ENCODE measurements around the gene PCCA.

PCCA gene

DNA sequence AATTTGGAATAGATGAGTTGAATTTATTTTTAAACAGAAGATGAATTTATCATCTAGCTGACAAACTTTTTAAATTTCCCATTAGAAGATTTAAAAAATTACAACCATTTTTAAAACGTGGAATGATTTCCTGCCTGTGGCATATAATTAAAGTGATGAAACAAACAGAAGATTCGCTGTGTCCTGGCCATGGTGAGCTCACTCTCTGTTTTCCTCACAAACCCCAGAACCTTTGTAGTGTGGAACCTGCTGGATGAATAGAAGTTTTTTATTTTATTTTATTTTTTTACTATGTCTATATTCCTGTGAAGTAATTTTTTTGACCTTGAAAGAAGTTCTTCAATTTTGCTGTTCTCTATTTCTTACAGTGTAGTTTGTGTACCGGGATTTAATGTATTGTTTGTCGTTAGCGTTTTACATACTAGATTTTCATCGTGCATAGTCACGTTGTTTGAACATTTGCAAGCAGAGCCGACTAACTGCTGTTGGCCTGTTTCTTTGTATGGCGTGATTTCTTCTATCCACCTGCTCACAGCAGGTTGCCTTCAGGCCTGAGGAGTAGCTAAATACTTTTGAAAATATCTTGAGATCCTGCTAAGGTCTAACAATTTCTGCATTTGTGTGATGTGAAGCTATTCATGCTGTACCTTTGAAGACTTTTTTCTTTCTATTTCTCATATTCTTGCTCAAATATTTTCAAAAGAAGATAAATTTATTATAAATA, 350.5 kb downstream of the PCCA start:
- no peak for DNase-seq

DNA sequence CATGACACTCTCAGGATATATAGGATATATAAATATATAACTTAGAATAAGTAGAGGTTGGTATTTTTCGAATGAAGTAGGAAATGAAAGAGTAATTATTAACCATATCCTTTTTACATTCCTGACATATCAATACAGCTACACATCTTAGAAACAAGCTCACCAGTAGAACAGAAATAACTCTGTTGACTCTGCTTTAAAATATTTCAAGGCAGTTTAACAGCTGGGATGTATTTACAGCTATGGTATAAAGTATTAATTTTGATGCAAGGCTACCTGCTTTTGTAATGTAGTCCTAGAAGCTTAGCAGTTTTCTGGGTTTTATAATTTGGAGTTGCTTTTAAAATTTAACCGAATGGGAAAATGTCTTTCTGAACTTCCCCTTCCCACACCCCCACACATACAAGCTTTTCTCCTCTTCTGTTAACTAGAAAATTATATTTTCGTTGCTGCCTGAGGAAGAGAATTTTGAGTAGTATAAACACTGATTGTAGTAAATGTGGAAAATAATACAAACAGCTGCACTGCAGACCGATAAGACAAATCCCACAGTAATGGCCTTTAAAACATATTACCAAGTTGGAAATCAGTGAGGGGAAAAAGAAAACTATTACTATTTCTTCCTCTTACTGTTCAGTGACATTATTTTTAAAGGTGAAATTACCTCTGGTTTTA, 352.0 kb downstream of the PCCA start:
- no peak for DNase-seq

DNA sequence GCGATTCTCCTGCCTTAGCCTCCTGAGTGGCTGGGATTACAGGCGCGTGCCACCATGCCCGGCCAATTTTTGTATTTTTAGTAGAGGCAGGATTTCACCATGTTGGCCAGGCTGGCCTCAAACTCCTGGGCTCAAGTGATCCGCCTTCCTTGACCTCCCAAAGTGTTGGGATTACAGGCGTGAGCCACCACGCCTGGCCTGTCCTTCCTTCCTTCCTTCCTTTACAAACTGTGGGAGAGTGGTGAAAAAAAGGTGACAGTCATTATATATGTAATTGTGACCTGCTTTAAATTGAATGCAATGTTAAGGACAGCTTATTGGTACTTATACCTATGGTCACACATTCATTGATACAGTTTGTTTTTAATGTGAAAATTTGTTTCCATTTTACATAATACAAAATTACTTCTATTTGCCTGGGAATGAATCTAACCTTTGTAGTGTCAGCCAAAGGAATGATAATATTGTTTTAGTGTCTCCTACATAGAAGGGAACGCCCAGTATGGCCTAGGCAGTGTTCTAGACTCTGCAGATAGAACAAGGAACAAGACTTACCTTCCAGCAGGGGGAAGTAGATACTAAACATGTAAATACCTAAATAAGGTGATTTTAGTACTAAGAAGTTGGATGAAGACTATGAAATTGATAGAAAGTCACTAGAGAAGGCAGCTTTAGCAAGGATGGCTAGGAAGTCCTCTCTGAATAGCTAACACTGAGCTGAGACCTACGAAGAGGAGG, 353.4 kb downstream of the PCCA start:
- no peak for DNase-seq

GRCh38 chr13:100443278-100443997, 354.5 kb downstream of the PCCA start:
- no peak for DNase-seq

DNA sequence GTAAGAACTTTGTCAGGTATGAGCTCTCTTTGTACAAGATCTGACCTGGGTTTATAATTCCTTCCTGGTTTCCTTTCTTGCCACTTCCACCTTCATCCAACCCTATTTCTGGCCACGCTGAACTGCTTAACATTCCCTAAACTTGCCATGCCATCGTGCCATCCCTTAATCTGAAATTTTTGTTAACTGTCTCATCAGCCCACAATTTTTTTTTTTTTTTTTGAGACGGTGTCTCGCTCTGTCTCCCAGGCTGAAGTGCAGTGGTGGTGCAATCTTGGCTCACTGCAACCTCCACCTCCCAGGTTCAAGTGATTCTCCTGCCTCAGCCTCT, 355.1 kb downstream of the PCCA start:
- no peak for DNase-seq

GRCh38 chr13:100447831-100448230, 358.9 kb downstream of the PCCA start:
- DNase-seq: no peak

DNA sequence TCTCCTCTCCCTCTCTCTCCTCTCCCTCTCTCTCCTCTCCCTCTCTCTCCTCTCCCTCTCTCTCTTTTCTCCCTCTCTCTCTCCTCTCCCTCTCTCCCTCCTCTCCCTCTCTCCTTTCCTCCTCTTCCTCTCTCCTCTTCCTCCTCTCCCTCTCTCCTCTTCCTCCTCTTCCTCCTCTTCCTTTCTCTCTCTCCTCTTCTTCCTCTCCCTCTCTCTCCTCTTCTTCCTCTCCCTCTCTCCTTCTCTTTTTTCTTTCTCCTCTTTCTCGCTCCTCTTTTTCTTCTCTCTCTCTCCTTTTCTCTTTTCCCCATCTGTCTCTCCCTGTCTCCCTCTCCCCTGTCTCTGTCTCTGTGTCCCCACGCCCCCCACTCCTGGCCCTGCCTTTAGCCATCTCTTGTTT, 363.0 kb downstream of the PCCA start:
- DNase-seq: no peak

GRCh38 chr13:100454876-100455275, 366.0 kb downstream of the PCCA start:
- no peak for DNase-seq

GRCh38 chr13:100458673-100459072, 369.8 kb downstream of the PCCA start:
- no peak for DNase-seq

DNA sequence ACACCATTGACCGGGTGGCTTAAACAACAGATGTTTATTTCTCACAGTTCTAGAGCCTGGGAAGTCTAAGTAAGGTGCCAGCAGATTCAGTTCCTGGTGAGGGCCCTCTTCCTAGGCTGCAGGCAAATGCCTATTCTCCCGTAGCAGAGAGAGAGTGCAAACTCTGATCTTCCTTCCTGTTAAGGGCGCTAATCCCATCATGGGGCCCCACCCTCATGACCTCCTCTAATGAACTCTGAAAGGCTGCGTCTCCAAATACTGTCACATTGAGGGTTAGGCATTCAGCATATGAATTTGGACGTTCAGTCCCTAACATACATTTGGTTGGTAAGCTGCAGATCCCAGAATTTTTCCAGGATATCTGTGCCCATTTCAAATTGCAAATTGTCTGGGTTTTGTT, 370.9 kb downstream of the PCCA start:
- DNase-seq: no peak

DNA sequence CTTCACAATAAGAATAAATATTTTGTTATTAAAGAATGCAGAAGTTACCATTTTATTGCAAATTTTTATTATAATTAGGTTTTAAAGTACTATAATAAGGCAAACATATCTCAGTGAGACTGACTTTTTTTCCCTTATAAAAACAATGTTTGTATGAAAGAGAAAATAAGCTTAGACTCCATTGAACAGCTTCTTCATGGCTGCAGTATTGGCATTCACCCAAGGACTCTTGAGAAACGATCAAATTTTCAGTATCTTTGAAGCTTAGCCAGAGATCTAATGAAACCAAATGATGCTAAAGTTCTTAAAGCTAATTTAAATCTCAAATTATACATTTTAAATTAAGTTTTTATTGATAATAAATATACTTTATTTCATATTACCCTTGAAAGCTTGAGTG, 371.4 kb downstream of the PCCA start:
- DNase-seq: no peak

DNA sequence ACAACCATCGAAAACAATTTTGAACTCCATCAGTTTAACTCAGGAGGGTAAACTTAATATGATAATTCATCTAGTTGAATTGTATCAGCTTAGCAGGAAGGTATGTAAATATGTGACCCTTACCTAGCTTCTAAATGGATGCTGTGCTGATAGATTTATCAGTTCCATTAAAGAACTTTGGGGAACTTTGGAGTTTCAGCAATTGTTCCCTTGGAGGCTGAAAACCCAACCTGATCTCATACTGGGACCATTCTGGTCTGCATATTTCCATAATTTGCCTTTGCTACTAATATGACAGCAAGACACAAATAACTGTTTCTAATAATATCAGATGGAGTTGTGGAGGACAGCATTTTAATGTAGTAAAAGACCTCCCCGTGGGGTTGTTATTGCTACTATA, 371.9 kb downstream of the PCCA start:
- no peak for DNase-seq

- DNase-seq: no peak
Observed at GRCh38 chr13:100461309-100462030, 372.6 kb downstream of the PCCA start.

DNA sequence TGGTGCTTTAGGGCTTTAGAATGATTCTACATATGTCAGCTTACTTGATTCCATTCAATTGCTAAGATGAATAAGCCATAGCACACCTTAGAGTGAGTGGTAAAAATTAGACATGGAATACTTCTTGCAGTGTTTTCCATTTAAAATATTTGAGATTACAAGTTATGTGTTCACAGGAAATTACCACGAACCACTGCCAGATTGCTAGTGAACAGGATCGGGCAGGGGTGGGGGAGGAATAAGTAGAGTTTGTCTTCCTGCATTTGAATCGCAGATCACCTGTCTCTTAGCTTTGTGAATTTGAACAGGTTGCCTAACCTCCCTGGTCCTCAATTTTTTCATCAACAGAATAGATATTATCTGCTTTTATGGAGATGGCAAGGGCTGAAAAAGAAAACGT, 375.1 kb downstream of the PCCA start:
- no peak for DNase-seq

DNA sequence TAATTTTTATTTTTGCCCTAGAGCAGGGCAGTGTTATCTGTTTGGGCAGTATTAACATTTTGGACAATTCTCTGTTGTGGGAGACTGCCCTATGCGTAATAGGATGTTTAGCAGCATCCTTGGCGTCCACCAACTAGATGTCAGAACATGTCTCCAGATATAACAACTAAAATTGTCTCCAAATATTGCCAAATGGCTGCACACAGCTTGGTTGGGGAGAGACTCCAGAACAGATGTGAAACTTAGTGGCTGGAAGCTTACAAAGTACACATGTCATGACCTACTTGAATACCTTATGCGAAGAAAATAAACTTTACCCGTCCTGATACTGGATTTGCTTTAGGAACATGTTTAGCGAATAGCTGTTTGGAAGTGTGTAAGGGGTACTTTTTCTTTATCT, 376.7 kb downstream of the PCCA start:
- DNase-seq: no peak

DNA sequence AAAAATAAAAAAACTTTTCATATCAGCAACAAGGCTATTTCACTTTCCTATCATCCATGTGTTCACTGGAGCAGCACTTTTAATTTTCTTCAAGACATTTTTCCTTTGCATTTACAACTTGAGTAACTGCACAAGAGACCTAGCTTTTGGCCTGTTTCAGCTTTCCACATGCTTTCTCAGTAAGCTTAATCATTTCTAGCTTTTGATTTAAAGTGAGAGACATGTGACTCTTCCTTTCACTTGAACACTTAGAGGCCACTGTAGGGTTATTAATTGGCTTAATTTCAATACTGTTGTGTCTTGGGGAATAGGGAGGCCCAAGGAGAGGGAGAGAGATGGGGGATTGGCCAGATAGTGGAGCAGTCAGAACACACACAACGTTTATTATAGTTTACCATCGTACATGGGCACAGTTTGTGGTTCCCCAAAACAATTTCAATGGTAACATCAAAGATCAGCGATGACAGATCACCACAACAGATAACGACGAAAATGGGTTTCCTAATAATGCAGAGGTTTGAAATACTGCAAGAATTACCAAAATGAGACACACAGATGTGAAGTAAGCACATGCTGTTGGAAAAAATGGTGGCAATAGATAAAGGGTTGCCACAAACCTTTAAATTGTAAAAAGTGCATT, 382.1 kb downstream of the PCCA start:
- DNase-seq: no peak

DNA sequence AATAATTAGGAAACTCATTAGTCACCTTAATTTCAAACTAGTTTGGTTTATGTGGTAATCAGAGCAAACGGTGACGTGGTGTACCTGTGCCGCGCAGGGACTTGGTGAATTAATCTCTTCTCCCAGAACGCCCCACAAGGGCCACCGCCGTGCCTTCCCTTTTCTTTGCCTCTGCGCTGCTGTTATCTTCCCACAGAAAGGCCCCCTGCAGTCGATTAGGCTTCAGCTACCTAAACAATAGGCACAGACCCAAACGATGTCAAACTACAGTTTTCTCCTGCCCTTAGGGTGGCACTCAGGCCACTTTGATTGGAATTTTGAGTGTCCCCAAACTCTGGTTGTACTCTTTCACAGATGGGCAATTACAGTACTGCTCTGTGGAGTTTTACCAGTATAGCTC, 384.2 kb downstream of the PCCA start:
- no peak for DNase-seq

- DNase-seq: no peak
Observed at GRCh38 chr13:100473501-100474044, 384.7 kb downstream of the PCCA start.

GRCh38 chr13:100476963-100477362, 388.1 kb downstream of the PCCA start:
- DNase-seq: no peak

DNA sequence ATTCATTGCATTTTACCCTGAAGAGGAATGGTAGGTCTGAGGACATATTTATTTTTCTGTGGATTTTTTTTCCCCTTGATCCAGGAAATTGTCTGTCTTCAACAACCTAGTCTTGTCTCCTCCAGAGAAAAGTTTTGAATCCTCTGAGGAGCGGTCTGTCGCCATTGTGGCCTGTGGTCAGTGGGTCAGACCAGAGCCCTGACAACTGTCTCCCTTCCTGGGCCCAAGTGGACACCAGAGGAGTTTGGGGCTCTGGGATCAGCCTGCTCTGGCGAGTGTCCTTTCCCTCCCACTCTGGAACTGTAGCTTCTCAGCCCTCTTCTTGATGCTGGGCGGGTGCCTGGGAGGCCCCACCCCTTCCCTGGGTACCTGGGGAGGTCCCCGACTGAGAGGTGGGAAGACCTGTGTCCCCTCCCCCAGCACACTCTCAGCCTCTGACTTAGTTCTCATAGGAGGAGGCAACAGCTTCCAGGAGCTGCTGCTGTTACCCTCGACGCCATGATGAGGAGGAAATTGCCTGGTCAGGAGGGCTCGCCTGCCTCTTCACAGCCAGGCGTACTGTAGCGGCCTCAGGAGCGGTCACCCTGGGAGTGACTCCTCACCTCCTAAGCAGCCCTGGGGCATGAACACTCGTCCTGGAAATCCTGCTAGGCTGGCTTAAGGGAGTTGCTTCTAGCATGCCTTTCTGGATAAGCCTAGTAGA, 389.4 kb downstream of the PCCA start:
- DNase-seq: no peak

DNA sequence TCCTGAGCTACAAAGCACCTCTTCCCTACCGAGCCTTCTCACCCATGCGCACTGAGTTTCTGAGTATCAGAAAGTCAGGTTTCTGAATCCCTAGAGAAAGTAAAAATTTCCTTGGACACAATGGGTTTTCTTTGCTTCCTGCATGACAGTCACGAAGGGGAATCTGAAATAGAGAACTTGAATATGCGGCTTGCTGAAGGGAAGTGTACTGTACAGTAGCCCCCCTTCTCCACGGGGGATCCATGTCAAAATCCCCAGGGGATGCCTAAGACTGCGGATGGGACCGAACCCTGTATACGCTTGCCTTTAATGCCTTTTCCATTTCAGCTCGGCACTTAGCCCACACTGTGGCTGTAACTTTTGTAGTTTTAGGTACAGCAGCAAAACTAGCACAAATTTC, 391.8 kb downstream of the PCCA start:
- no peak for DNase-seq
